ENCODE data around the gene MVB12B. TPM values are rescaled to one million over a fixed set of nuclear protein-coding genes. Genes with fewer than 3 reads are reported as not detected.

Gene MVB12B
- total and polyA plus RNA-seq, 2 of the 13 experiments (the other 11 are each of a cell fraction or from before 2014, with no cell fraction given): 12.1 to 30.1 TPM

GRCh38 chr9:126439883-126440653 is 113.4 kb downstream of the MVB12B start:
- DNase-seq (ENCODE audit: low spot score) (no peak), ATAC-seq (no peak), FAIRE-seq (no peak)
- WGBS (ENCODE audit: low lambda C conversion rate): over 99% methylated on average over 14 of the region's 16 CpGs
- TF ChIP-seq CSRNP1 (CRISPR knock-in tag; IDR thresholded peaks at IDR 0.05): no peak
- TF ChIP-seq ZIK1 (CRISPR knock-in tag; IDR thresholded peaks at IDR 0.05; ENCODE audit: borderline replicate concordance, low read depth): no peak
- TF ChIP-seq, protein P1, sequence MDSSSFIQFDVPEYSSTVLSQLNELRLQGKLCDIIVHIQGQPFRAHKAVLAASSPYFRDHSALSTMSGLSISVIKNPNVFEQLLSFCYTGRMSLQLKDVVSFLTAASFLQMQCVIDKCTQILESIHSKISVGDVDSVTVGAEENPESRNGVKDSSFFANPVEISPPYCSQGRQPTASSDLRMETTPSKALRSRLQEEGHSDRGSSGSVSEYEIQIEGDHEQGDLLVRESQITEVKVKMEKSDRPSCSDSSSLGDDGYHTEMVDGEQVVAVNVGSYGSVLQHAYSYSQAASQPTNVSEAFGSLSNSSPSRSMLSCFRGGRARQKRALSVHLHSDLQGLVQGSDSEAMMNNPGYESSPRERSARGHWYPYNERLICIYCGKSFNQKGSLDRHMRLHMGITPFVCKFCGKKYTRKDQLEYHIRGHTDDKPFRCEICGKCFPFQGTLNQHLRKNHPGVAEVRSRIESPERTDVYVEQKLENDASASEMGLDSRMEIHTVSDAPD (CRISPR knock-in tag; IDR thresholded peaks at IDR 0.05): no peak
- TF ChIP-seq POLR2A (IDR thresholded peaks at IDR 0.05; ENCODE audit: insufficient read depth in 1 of 2, low read depth in 2 of 2, low read length in 2 of 2): no peak
- TF ChIP-seq WIZ (CRISPR knock-in tag; IDR thresholded peaks at IDR 0.05): no peak
- TF ChIP-seq RFX3 (CRISPR knock-in tag; IDR thresholded peaks at IDR 0.05): no peak
- Histone ChIP-seq H3K27ac (ENCODE audit: extremely low read length, insufficient read depth, low read length) (no peak overlapping the region), H3K9me3 (ENCODE audit: low read length) (no peaks in the 10 kb centered on the region), H3K79me2 (ENCODE audit: insufficient read depth, low read length) (no peaks in the 10 kb centered on the region), H3K4me1 (ENCODE audit: insufficient read depth, low read length) (no peaks in the 10 kb centered on the region), H3K36me3 (replicated peaks in 1 of 2; ENCODE audit: control insufficient read depth in 1 of 2, insufficient read depth in 2 of 2, low read length in 2 of 2) (peaks cover 10 to 12% of the 10 kb centered on the region in 2 experiments; a peak in 4 of 5 replicates), H3K4me3 (replicated peaks in 1 of 3; ENCODE audit: insufficient read depth in 1 of 3, low read depth in 2 of 3, low read length in 3 of 3) (no peak overlapping the region), H2AFZ (ENCODE audit: low read length) (no peak overlapping the region), H4K20me1 (ENCODE audit: insufficient read depth, low read length) (no peaks in the 10 kb centered on the region), H3K4me2 (ENCODE audit: low read depth, low read length) (no peak overlapping the region), H3K27me3 (ENCODE audit: control insufficient read depth in 1 of 2, insufficient read depth in 2 of 2, low read length in 2 of 2) (no peaks in the 10 kb centered on the region), H3K9ac (ENCODE audit: insufficient read depth, low read depth, low read length) (no peak overlapping the region)
- BruUV-seq (replicated peaks): no TSS peak
- POLR2A ChIA-PET: no interaction called here
- CTCF ChIA-PET (ENCODE audit: low intra/inter-chr PET ratio, low total read pairs): no interaction called here
- intact Hi-C loops (cut with micrococcal nuclease; ENCODE audit: unreplicated experiment): no loop called here
- in situ Hi-C loops (cut with HindIII; ENCODE audit: extremely low pct_ligation_motif_present, low pct_unique_long_range_greater_than_20kb): no loop called here
